Measurements from ENCODE around the gene GMPR. TPM values are rescaled to one million over a fixed set of nuclear protein-coding genes. Genes with fewer than 3 reads are reported as not detected.

GMPR gene
- total RNA-seq, 2 experiments from 2014 or later, result 1.4 to 1.6 TPM

GRCh38 chr6:16336056-16336818 lies 97.8 kb downstream of the GMPR start:
- POLR2A ChIA-PET, result no interaction called here
- Mint-ChIP-seq H3K36me3 (ENCODE audit: low read depth) (no peaks in the 10 kb centered on the region), H3K4me1 (no peaks in the 10 kb centered on the region), H3K27ac (no peak overlapping the region), H3K4me3 (no peak overlapping the region), H3K27me3 (no peaks in the 10 kb centered on the region), H3K9me3 (ENCODE audit: low read depth) (no peaks in the 10 kb centered on the region)
- intact Hi-C loops (cut with DNase I, micrococcal nuclease), result loop anchor here in 1 of 2 experiments (10.0 kb wide), 1 partner anchor 749 kb away; no protein-coding TSS in a partner anchor
- CTCF ChIA-PET, result interaction anchor here (1.1 to 1.3 kb wide), 2 partner anchors 71 to 145 kb away, joined by 3 read pairs; no protein-coding TSS in a partner anchor
- DNase-seq (no peak), ATAC-seq (no peak)

GRCh38 chr6:16336911-16337294 lies 98.5 kb downstream of the GMPR start:
- H3K27ac Mint-ChIP-seq, result no peak overlapping the region
- POLR2A ChIA-PET, result no interaction called here

GRCh38 chr6:16337295-16337975 lies 99.0 kb downstream of the GMPR start:
- no peaks in the 10 kb centered on the region for H3K36me3 Mint-ChIP-seq (ENCODE audit: low read depth)
- ChIA-PET CTCF (interaction anchor here (0.6 to 1.3 kb wide), 5 partner anchors 15 to 191 kb away, joined by 3 to 5 read pairs (median 3); no protein-coding TSS in a partner anchor), POLR2A (no interaction called here)
- DNase-seq (no peak), ATAC-seq (no peak)
- no peaks in the 10 kb centered on the region for H3K27me3 Mint-ChIP-seq
- H3K27ac Mint-ChIP-seq, result no peak overlapping the region
- H3K4me3 Mint-ChIP-seq, result no peak overlapping the region
- intact Hi-C loops (cut with DNase I, micrococcal nuclease), result loop anchor here in 1 of 2 experiments (10.0 kb wide), 1 partner anchor 747 kb away; no protein-coding TSS in a partner anchor
- H3K4me1 Mint-ChIP-seq, result peaks cover 1% of the 10 kb centered on the region
- H3K9me3 Mint-ChIP-seq (ENCODE audit: low read depth), result no peaks in the 10 kb centered on the region

More at GRCh38 chr6:16336911-16337294, 98.5 kb downstream of the GMPR start:
- Mint-ChIP-seq H3K27me3 (no peaks in the 10 kb centered on the region), H3K4me3 (no peak overlapping the region), H3K4me1 (no peaks in the 10 kb centered on the region), H3K36me3 (ENCODE audit: low read depth) (no peaks in the 10 kb centered on the region), H3K9me3 (ENCODE audit: low read depth) (no peaks in the 10 kb centered on the region)
- CTCF ChIA-PET, result interaction anchor here (1.1 to 1.3 kb wide), 4 partner anchors 14 to 144 kb away, joined by 3 to 5 read pairs (median 3); no protein-coding TSS in a partner anchor
- DNase-seq (no peak), ATAC-seq (no peak)
- intact Hi-C loops (cut with DNase I, micrococcal nuclease), result loop anchor here in 1 of 2 experiments (10.0 kb wide), 1 partner anchor 748 kb away; no protein-coding TSS in a partner anchor

- ATAC-seq, result no peak
- no peak overlapping the region for H3K27ac Mint-ChIP-seq
- CTCF ChIA-PET, result no interaction called here
Observed at GRCh38 chr6:16338577-16339264, 100.3 kb downstream of the GMPR start.

GRCh38 chr6:16339265-16339587 lies 100.8 kb downstream of the GMPR start:
- H3K27ac Mint-ChIP-seq, result no peak overlapping the region
- CTCF ChIA-PET, result interaction anchor here (0.9 kb wide), 1 partner anchor 70 kb away, joined by 3 read pairs; no protein-coding TSS in a partner anchor
- ATAC-seq (no peak), DNase-seq (no peak)
- H3K9me3 Mint-ChIP-seq (ENCODE audit: low read depth), result no peaks in the 10 kb centered on the region
- POLR2A ChIA-PET, result no interaction called here
- H3K4me3 Mint-ChIP-seq, result no peak overlapping the region
- intact Hi-C loops (cut with DNase I, micrococcal nuclease), result loop anchor here in 1 of 2 experiments (10.0 kb wide), 1 partner anchor 746 kb away; no protein-coding TSS in a partner anchor
- H3K4me1 Mint-ChIP-seq, result peaks cover 5% of the 10 kb centered on the region
- H3K36me3 Mint-ChIP-seq (ENCODE audit: low read depth), result peaks cover 2% of the 10 kb centered on the region
- H3K27me3 Mint-ChIP-seq, result no peaks in the 10 kb centered on the region

More at GRCh38 chr6:16338577-16339264, 100.3 kb downstream of the GMPR start:
- Mint-ChIP-seq H3K9me3 (ENCODE audit: low read depth) (no peaks in the 10 kb centered on the region), H3K36me3 (ENCODE audit: low read depth) (no peaks in the 10 kb centered on the region), H3K4me1 (peaks cover 5% of the 10 kb centered on the region), H3K4me3 (no peak overlapping the region), H3K27me3 (no peaks in the 10 kb centered on the region)
- intact Hi-C loops (cut with DNase I, micrococcal nuclease), result loop anchor here in 1 of 2 experiments (10.0 kb wide), 1 partner anchor 746 kb away; no protein-coding TSS in a partner anchor
- POLR2A ChIA-PET, result no interaction called here
- DNase-seq, result no peak

- H3K4me3 Mint-ChIP-seq, result no peak overlapping the region
- ATAC-seq, result no peak
- H3K27ac Mint-ChIP-seq, result no peak overlapping the region
- peaks cover 2% of the 10 kb centered on the region for H3K36me3 Mint-ChIP-seq (ENCODE audit: low read depth)
- DNase-seq, result no peak
- POLR2A ChIA-PET, result no interaction called here
- CTCF ChIA-PET, result interaction anchor here (1.9 kb wide), 1 partner anchor 12 kb away, joined by 9 read pairs; no protein-coding TSS in a partner anchor
- H3K4me1 Mint-ChIP-seq, result peaks cover 5% of the 10 kb centered on the region
- intact Hi-C loops (cut with DNase I, micrococcal nuclease), result no loop called here
- no peaks in the 10 kb centered on the region for H3K27me3 Mint-ChIP-seq
- no peaks in the 10 kb centered on the region for H3K9me3 Mint-ChIP-seq (ENCODE audit: low read depth)
Observed at GRCh38 chr6:16343593-16343992, 105.2 kb downstream of the GMPR start.

- POLR2A ChIA-PET, result no interaction called here
- CTCF ChIA-PET, result no interaction called here
- H3K4me1 Mint-ChIP-seq, result peaks cover 5% of the 10 kb centered on the region
- peaks cover 2% of the 10 kb centered on the region for H3K36me3 Mint-ChIP-seq (ENCODE audit: low read depth)
- no peak overlapping the region for H3K27ac Mint-ChIP-seq
- H3K9me3 Mint-ChIP-seq (ENCODE audit: low read depth), result no peaks in the 10 kb centered on the region
- ATAC-seq (no peak), DNase-seq (no peak)
- intact Hi-C loops (cut with DNase I, micrococcal nuclease), result no loop called here
- no peak overlapping the region for H3K4me3 Mint-ChIP-seq
- H3K27me3 Mint-ChIP-seq, result no peaks in the 10 kb centered on the region
Observed at GRCh38 chr6:16344756-16345155, 106.4 kb downstream of the GMPR start.

Other genes starting within 250 kb of the GMPR start
- gene MYLIP, start 109.5 kb upstream of the GMPR start, total RNA-seq, result 10 to 100 TPM in 1 of 2 experiments, 1 to 10 TPM in 1; 9.2 to 10.6 TPM